ENCODE results near the gene CPAMD8. TPM values are rescaled to one million over a fixed set of nuclear protein-coding genes. Genes with fewer than 3 reads are reported as not detected.

Gene CPAMD8
- total RNA-seq, 4 donors from 2014 or later: 13.9 to 116 (median 24.2) TPM

DNA sequence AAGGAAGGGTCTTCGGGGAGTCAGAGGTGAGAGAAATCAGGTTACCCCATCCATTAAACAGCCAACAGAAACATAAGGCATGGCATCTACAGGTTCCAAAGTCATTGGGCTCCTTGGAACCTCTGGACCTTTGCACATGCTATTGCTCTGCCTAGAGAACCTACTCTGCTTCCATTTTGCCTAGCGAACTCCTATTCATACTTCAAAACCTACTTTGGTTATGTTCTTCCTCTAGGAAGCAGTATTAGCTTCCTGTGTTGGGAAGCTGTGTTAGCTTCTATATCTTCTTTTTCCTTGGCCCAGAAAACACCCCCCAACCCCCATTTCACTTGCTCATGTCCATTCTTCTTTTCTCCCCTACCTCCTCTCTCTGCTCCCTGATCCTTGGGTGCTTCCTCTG is 98.3 kb downstream of the CPAMD8 start:
- intact Hi-C loops (cut with DNase I): no loop called here
- H3K9me3 ChIP-seq: no peaks in the 10 kb centered on the region
- TF ChIP-seq POLR2A (IDR thresholded peaks at IDR 0.05) (no peak), CTCF (IDR thresholded peaks at IDR 0.05) (no peak)

DNA sequence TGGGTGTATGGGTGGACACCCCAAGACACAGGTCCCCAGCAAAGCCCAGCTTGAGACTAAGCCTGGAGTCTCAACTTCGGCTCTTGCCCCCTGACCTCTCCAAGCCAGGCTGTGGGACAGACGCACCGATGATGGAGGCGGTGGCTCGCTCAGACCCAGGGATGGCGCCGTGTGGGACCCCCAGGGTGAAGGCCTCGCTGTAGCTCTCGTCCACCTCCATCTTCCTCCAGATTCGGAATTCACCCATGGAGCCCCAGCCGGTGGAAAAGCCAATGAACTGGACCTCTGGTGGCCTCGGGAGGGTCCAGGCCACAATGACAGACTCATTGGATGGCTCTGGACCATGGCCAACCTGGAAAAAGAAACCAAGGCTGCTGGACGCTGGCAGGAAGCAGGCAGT is 98.7 kb downstream of the CPAMD8 start:
- no peak for TF ChIP-seq POLR2A (IDR thresholded peaks at IDR 0.05)
- no peak for TF ChIP-seq CTCF (IDR thresholded peaks at IDR 0.05)
- Histone ChIP-seq H3K4me1 (no peaks in the 10 kb centered on the region), H3K27ac (no peak overlapping the region), H3K36me3 (no peaks in the 10 kb centered on the region), H3K27me3 (no peaks in the 10 kb centered on the region), H3K9me3 (no peaks in the 10 kb centered on the region), H3K4me3 (replicated peaks in 1 of 3) (no peak overlapping the region)
- DNase-seq: no peak
- 80 to 92% methylated on average over 2 to 12 of the region's 13 CpGs for WGBS, 2 donors
- intact Hi-C loops (cut with DNase I): no loop called here

More for the DNA sequence above, 98.3 kb downstream of the CPAMD8 start:
- Histone ChIP-seq H3K4me3 (replicated peaks in 1 of 3) (no peak overlapping the region), H3K27ac (no peak overlapping the region), H3K27me3 (no peaks in the 10 kb centered on the region), H3K4me1 (no peaks in the 10 kb centered on the region), H3K36me3 (no peaks in the 10 kb centered on the region)
- no peak for DNase-seq
- WGBS, 2 donors: 94 to 100% methylated on average over 2 of the region's 2 CpGs

DNA sequence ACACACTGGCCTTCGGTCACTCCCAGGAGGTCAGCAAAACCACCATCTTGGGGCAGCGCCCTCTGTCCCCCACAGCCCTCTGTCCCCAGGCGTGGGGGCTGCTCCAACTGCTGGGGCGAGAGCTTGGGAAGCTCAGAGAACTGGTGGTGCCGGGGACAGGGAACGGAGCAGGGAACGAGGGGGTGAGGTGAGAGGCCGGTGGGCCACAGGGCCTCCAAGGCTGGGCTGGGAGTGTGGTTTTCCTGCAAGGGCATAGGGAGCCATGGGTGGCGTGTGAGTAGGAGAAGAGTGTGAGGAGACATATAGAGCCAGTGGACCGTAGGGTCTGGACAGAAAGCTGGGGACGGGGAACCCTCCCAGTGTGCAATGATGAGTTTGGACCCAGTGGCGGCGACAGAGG is 103.7 kb downstream of the CPAMD8 start:
- no peak overlapping the region for H3K27ac ChIP-seq
- intact Hi-C loops (cut with DNase I): no loop called here
- H3K9me3 ChIP-seq: no peaks in the 10 kb centered on the region
- no peaks in the 10 kb centered on the region for H3K4me1 ChIP-seq
- H3K36me3 ChIP-seq: no peaks in the 10 kb centered on the region
- DNase-seq: no peak
- no peaks in the 10 kb centered on the region for H3K27me3 ChIP-seq
- TF ChIP-seq POLR2A (IDR thresholded peaks at IDR 0.05) (no peak), CTCF (IDR thresholded peaks at IDR 0.05) (no peak)
- no peak overlapping the region for H3K4me3 ChIP-seq (replicated peaks in 1 of 3)
- WGBS, 2 donors: 95 to 98% methylated on average over 13 of the region's 13 CpGs

GRCh38 chr19:16922592-16922934 is 104.0 kb downstream of the CPAMD8 start:
- Histone ChIP-seq H3K36me3 (no peaks in the 10 kb centered on the region), H3K4me3 (replicated peaks in 1 of 3) (no peak overlapping the region), H3K27ac (no peak overlapping the region), H3K4me1 (no peaks in the 10 kb centered on the region), H3K27me3 (no peaks in the 10 kb centered on the region), H3K9me3 (no peaks in the 10 kb centered on the region)
- no peak for DNase-seq
- no peak for TF ChIP-seq POLR2A (IDR thresholded peaks at IDR 0.05)
- no peak for TF ChIP-seq CTCF (IDR thresholded peaks at IDR 0.05)
- 85 to 89% methylated on average over 1 of the region's 1 CpG for WGBS, 2 donors
- intact Hi-C loops (cut with DNase I): no loop called here

GRCh38 chr19:16921766-16922591 is 104.6 kb downstream of the CPAMD8 start:
- Histone ChIP-seq H3K27me3 (no peaks in the 10 kb centered on the region), H3K4me1 (no peaks in the 10 kb centered on the region), H3K9me3 (no peaks in the 10 kb centered on the region), H3K27ac (no peak overlapping the region), H3K4me3 (replicated peaks in 1 of 3) (no peak overlapping the region), H3K36me3 (no peaks in the 10 kb centered on the region)
- no peak for DNase-seq
- 86 to 89% methylated on average over 18 to 20 of the region's 21 CpGs for WGBS, 2 donors
- no peak for TF ChIP-seq POLR2A (IDR thresholded peaks at IDR 0.05)
- no peak for TF ChIP-seq CTCF (IDR thresholded peaks at IDR 0.05)
- intact Hi-C loops (cut with DNase I): no loop called here
